IPS DF 6.9 (cell line): ENCODE data around the gene FAM107A.
A peak's percentile ranks its signal among the peaks of the same experiment; 100 is the strongest.

Experiments used
- DNase-seq: peaks from one replicate; pipeline ENCODE4 v3.0.0-alpha.2; 2013; ENCODE audit warnings: low read depth, low spot score
- H3K27ac ChIP-seq: one replicate; pipeline ENCODE4 v1.5.1; 2013; ENCODE audit warnings: low read length, control low read depth
- H3K27me3 ChIP-seq: 2 replicates; pipeline ENCODE4 v1.6.1; 2013; ENCODE audit warnings: mild to moderate bottlenecking, low read length; ENCODE audit not compliant: control insufficient read depth, insufficient read depth
- H3K36me3 ChIP-seq: 2 replicates; pipeline ENCODE4 v1.6.1; 2013; ENCODE audit warnings: low read length; ENCODE audit not compliant: control insufficient read depth, insufficient read depth
- H3K4me1 ChIP-seq: 2 replicates; pipeline ENCODE4 v1.6.1; 2013; ENCODE audit warnings: low read length; ENCODE audit not compliant: control insufficient read depth, insufficient read depth
- H3K4me3 ChIP-seq: 2 replicates; pipeline ENCODE4 v1.5.1; 2013; ENCODE audit warnings: mild to moderate bottlenecking, low read length
- H3K9me3 ChIP-seq: 2 replicates; pipeline ENCODE4 v1.6.1; 2013; ENCODE audit warnings: low read length, inconsistent platforms; ENCODE audit not compliant: control insufficient read depth, insufficient read depth
- WGBS: extraction: QIAGEN DNeasy Blood & Tissue Kit; methylation state at CpG from one replicate; pipeline ENCODE4 v1.1.7; 2013; ENCODE audit warnings: mixed read lengths, missing lambda C conversion rate; ENCODE audit not compliant: insufficient read length, insufficient coverage; 5-methylcytosine and 5-hydroxymethylcytosine counted together

FAM107A gene

GRCh38 chr3:58568572-58569286, 8.5 kb downstream of the FAM107A start:
- peaks cover 12% of the 10 kb centered on the region for H3K4me1 ChIP-seq
- no peaks in the 10 kb centered on the region for H3K9me3 ChIP-seq
- H3K27me3 ChIP-seq: no peaks in the 10 kb centered on the region
- H3K27ac ChIP-seq: no peak overlapping the region
- no CpG with 5 or more reads among the region's 17 CpGs for WGBS
- H3K4me3 ChIP-seq: no peak overlapping the region
- no peak for DNase-seq
- H3K36me3 ChIP-seq: no peaks in the 10 kb centered on the region

GRCh38 chr3:58567251-58567515, 10.0 kb downstream of the FAM107A start:
- Histone ChIP-seq H3K27ac (no peak overlapping the region), H3K9me3 (no peaks in the 10 kb centered on the region), H3K4me1 (peaks cover 12% of the 10 kb centered on the region), H3K4me3 (no peak overlapping the region), H3K36me3 (no peaks in the 10 kb centered on the region), H3K27me3 (no peaks in the 10 kb centered on the region)
- no peak for DNase-seq
- no CpG with 5 or more reads among the region's 7 CpGs for WGBS

- DNase-seq: no peak
- Histone ChIP-seq H3K4me3 (no peak overlapping the region), H3K36me3 (no peaks in the 10 kb centered on the region), H3K4me1 (peaks cover 14% of the 10 kb centered on the region), H3K9me3 (no peaks in the 10 kb centered on the region), H3K27ac (no peak overlapping the region), H3K27me3 (no peaks in the 10 kb centered on the region)
- no CpG with 5 or more reads among the region's 9 CpGs for WGBS
Observed at GRCh38 chr3:58566398-58567250, 10.6 kb downstream of the FAM107A start.

- no peaks in the 10 kb centered on the region for H3K36me3 ChIP-seq
- WGBS: no CpG with 5 or more reads among the region's 12 CpGs
- no peaks in the 10 kb centered on the region for H3K9me3 ChIP-seq
- H3K4me3 ChIP-seq: no peak overlapping the region
- no peaks in the 10 kb centered on the region for H3K27me3 ChIP-seq
- H3K27ac ChIP-seq: no peak overlapping the region
- no peak for DNase-seq
- peaks cover 15% of the 10 kb centered on the region for H3K4me1 ChIP-seq
Observed at GRCh38 chr3:58565621-58566397, 11.4 kb downstream of the FAM107A start.

GRCh38 chr3:58564456-58565160, 12.6 kb downstream of the FAM107A start:
- DNase-seq: no peak
- peaks cover 15% of the 10 kb centered on the region for H3K4me1 ChIP-seq
- H3K4me3 ChIP-seq: no peak overlapping the region
- no CpG with 5 or more reads among the region's 13 CpGs for WGBS
- no peaks in the 10 kb centered on the region for H3K36me3 ChIP-seq
- H3K9me3 ChIP-seq: no peaks in the 10 kb centered on the region
- H3K27me3 ChIP-seq: no peaks in the 10 kb centered on the region
- no peak overlapping the region for H3K27ac ChIP-seq

- no peaks in the 10 kb centered on the region for H3K36me3 ChIP-seq
- no CpG with 5 or more reads among the region's 1 CpG for WGBS
- H3K9me3 ChIP-seq: no peaks in the 10 kb centered on the region
- H3K4me1 ChIP-seq: peaks cover 15% of the 10 kb centered on the region
- no peaks in the 10 kb centered on the region for H3K27me3 ChIP-seq
- no peak for DNase-seq
- H3K4me3 ChIP-seq: no peak overlapping the region
- H3K27ac ChIP-seq: no peak overlapping the region
Observed at GRCh38 chr3:58564054-58564453, 13.1 kb downstream of the FAM107A start.

- Histone ChIP-seq H3K36me3 (no peaks in the 10 kb centered on the region), H3K9me3 (no peaks in the 10 kb centered on the region), H3K27ac (no peak overlapping the region), H3K27me3 (no peaks in the 10 kb centered on the region), H3K4me3 (no peak overlapping the region), H3K4me1 (peaks cover 13% of the 10 kb centered on the region)
- WGBS: no CpG with 5 or more reads among the region's 6 CpGs
- no peak for DNase-seq
Observed at GRCh38 chr3:58563386-58564035, 13.7 kb downstream of the FAM107A start.

GRCh38 chr3:58562498-58562897, 14.7 kb downstream of the FAM107A start:
- Histone ChIP-seq H3K4me3 (no peak overlapping the region), H3K4me1 (peaks cover 13% of the 10 kb centered on the region), H3K27ac (no peak overlapping the region), H3K36me3 (no peaks in the 10 kb centered on the region), H3K27me3 (no peaks in the 10 kb centered on the region), H3K9me3 (no peaks in the 10 kb centered on the region)
- no peak for DNase-seq
- no CpG with 5 or more reads among the region's 4 CpGs for WGBS

- Histone ChIP-seq H3K4me1 (peaks cover 4% of the 10 kb centered on the region; the same call in 1 of the 2 replicates), H3K4me3 (no peak overlapping the region), H3K27me3 (no peaks in the 10 kb centered on the region), H3K36me3 (no peaks in the 10 kb centered on the region), H3K9me3 (no peaks in the 10 kb centered on the region), H3K27ac (no peak overlapping the region)
- no CpG with 5 or more reads among the region's 12 CpGs for WGBS
- DNase-seq: peak; percentile 87
Observed at GRCh38 chr3:58560771-58561311, 16.4 kb downstream of the FAM107A start.
